LNCaP clone FGC (cell line): Measurements from ENCODE around the gene POPDC3.

Experiments used
- DNase-seq: peaks from one replicate; pipeline ENCODE4 v3.0.0-alpha.2; 2011; ENCODE audit warnings: low read depth
- H3K4me3 ChIP-seq: 2 replicates; pipeline ENCODE4 v1.5.1; 2011; ENCODE audit warnings: mild to moderate bottlenecking, low read depth, low read length, control low read depth
- TF ChIP-seq, protein P1 (sequence below): IDR thresholded peaks from 2 replicates; pipeline ENCODE4 v1.5.1; 2012; ENCODE audit warnings: mild to moderate bottlenecking; ENCODE audit not compliant: control insufficient read depth, insufficient read depth; ENCODE audit errors: extremely low read depth

The POPDC3 gene

DNA sequence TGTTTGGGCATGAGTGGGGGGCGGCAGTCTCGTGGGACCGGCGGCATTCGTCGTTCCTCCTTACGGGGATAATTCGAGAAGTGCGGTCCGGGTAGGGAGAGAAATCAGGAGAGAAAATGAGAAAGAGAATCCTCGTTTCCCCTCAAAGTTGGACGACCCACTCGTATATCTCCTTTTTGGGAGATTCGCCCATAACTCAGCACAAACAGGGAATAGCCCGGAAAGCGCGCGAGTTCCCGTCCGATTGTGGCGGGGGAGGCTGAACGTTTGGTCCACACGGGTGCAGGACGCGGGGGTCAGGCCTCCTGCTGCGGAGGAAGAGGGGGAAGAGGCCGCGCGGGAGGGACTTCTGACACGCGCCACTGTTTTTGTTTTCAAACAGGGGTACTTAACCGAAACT, 42.4 kb downstream of the POPDC3 start:
- H3K4me3 ChIP-seq: peak overlapping the region; percentile 57
- TF ChIP-seq, protein P1, sequence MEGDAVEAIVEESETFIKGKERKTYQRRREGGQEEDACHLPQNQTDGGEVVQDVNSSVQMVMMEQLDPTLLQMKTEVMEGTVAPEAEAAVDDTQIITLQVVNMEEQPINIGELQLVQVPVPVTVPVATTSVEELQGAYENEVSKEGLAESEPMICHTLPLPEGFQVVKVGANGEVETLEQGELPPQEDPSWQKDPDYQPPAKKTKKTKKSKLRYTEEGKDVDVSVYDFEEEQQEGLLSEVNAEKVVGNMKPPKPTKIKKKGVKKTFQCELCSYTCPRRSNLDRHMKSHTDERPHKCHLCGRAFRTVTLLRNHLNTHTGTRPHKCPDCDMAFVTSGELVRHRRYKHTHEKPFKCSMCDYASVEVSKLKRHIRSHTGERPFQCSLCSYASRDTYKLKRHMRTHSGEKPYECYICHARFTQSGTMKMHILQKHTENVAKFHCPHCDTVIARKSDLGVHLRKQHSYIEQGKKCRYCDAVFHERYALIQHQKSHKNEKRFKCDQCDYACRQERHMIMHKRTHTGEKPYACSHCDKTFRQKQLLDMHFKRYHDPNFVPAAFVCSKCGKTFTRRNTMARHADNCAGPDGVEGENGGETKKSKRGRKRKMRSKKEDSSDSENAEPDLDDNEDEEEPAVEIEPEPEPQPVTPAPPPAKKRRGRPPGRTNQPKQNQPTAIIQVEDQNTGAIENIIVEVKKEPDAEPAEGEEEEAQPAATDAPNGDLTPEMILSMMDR: no peak
- no peak for DNase-seq

DNA sequence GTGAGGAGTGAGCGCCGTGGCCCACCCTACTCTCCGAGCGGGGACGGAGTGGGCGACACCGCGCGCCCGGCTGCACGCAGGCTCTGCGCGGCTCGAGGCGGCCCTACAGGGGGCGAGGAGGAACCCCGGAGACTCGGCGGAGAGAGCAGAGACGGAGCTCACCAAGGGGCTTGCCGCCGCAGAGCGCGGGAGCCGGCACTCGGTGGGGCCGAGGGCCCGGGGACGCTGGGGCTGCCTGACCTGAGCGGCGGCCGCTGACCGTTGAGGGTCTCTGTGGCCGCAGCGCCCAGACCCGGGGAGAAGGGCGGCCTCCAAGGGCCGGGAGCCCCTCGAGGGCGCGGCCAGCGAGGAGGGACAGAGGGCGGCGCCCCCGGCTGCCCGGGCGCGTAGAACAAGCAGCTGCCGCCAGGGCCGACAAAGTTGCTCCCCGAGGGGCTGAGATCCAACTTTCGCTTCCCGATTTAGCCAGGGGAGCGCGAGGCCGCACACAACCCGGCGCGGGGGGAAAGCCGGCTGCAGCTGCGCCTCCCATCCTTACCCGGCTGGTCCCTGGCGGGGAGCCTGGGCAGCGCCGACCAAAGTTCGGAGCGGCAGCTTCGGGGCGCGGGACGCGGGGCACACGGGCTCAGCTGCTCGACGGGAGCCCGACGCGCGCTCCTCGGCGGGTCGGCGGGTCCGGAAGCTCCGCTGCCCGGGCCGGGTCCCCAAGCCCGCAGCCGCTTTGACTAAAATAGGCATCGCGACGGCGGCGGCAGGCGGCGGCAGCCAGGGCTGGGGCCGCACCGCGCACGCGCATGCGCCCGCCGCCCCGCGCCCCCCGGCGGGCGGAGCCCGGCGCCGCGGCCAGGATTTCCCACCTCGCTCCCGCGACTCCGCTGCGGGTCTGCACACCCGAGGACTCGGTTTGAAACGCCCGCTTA, 43.1 kb downstream of the POPDC3 start:
- DNase-seq: no peak
- TF ChIP-seq, protein P1: 0 out of 2 replicates have a peak, but pooled peaks have one; percentile 2

DNA sequence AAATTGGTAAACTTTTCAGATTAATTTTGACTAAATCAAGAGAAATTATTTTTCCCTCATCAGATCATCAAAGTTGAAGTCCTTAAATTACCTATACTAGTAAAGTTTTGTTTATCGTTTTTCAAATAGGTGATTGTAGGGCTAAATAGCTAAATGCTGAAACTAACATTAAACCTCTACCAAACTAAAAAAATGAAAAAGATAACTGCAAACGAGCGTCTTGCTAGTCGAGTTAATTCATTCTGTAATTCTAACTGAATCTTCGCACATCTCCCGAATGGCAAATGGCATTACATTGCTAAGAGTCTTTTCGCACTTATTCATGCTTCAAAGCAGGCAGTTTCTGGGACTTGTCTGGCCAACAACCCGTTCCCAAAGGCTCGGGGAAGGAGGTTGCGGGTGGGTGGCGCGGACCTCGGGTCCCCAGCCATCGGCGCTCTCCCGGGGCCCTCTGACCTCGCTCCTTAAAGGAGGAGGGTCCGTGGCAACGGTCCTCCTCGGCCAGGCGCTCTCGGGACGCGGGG, 43.8 kb downstream of the POPDC3 start:
- TF ChIP-seq, protein P1: no peak
- no peak for DNase-seq
- no peak overlapping the region for H3K4me3 ChIP-seq

More for the DNA sequence above, 43.1 kb downstream of the POPDC3 start:
- peak overlapping the region; percentile 57 for H3K4me3 ChIP-seq

DNA sequence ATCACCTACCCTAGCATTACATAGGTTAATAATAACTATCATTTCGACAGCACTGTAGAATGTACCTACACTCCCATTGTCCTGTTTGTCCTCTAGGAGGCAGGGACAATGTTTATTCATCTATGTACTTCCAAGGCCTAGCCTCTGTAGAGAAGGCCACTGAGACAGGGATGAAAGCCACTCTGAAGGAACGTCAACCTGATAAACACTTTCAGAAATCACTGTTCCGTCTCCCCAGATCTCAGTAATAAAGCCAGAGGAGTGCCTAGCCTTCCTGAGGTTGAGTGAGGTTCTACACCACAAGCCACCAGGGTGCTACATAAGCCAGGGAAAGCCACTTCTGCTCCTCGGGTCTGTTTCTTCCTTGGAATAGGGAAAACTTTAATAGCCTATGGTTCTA, 44.8 kb downstream of the POPDC3 start:
- no peak overlapping the region for H3K4me3 ChIP-seq
- TF ChIP-seq, protein P1: no peak
- DNase-seq: no peak

DNA sequence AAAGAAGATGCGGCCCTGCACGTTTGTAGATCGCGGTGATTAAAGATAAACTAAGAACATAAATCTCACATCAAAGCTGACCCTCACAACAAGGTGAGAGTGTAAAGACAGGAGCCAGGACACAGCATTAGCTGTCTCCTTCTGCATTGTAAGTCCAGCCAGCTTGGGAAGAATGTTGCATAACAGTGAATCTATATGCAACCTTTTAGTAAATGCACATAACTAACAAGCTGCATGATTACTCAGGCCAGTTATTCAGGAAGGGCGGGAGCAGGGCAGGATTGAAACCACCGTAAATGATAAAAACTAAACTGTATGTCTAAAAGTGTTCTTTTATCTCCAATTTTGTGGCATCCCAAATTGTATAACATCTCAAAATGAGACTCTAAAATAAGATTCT, 57.1 kb downstream of the POPDC3 start:
- TF ChIP-seq, protein P1: no peak
- no peak overlapping the region for H3K4me3 ChIP-seq
- DNase-seq: no peak

DNA sequence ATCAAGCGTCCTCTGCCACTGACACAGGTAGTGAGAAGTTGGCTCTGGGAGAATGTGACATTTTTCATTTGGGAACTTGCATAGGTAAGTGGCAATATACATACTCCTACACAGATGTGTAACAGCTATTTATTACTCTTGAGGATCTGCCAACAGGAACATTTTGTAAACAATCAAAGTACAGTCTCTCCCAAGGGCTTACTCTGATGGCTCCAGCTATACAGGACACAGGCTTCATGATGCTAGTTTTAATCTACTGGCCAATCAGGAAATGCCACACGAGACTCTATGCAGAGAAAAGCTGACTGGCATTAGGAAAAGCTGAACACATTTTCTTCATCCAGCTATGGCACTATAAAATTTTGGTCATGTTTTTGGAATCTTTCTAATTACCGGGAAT, 57.8 kb downstream of the POPDC3 start:
- peak; percentile 98 for DNase-seq
- TF ChIP-seq, protein P1: no peak
- no peak overlapping the region for H3K4me3 ChIP-seq
